Immature natural killer cell (primary cell): ENCODE measurements around the gene AP2A1. TPM values are rescaled to one million over a fixed set of nuclear protein-coding genes. Genes with fewer than 3 reads are reported as not detected.
"Not testable (repeated sequence)": the region's sequence is repeated elsewhere in the genome, so short reads cannot be mapped to it uniquely, and the experiment has no call there.

Experiments used
- DNase-seq, 3 donors: peaks; one replicate each; pipeline ENCODE4 v3.0.0; 2022; ENCODE audit warnings: mixed read lengths in 1 of 3
- H3K27ac Mint-ChIP-seq, 6 donors: one replicate each; pipeline ENCODE4 v1.8.0; 2020; ENCODE audit warnings: mixed read lengths in 6 of 6, mild to moderate bottlenecking in 5 of 6, inconsistent platforms in 4 of 6, moderate library complexity in 3 of 6
- H3K27me3 Mint-ChIP-seq, 3 donors: one replicate each; pipeline ENCODE4 v1.8.0; 2020 to 2021; ENCODE audit warnings: low read depth in 3 of 3, mild to moderate bottlenecking in 3 of 3, mixed read lengths in 3 of 3, moderate library complexity in 3 of 3, inconsistent platforms in 1 of 3
- H3K36me3 Mint-ChIP-seq, 3 donors: one replicate each; pipeline ENCODE4 v1.8.0; 2020; ENCODE audit warnings: mixed read lengths in 3 of 3, inconsistent platforms in 2 of 3, mild to moderate bottlenecking in 2 of 3
- H3K4me1 Mint-ChIP-seq, 2 donors: one replicate each; pipeline ENCODE4 v1.8.0; 2020; ENCODE audit warnings: inconsistent platforms in 2 of 2, mild to moderate bottlenecking in 2 of 2, mixed read lengths in 2 of 2, moderate library complexity in 1 of 2
- H3K4me3 Mint-ChIP-seq, 5 donors: one replicate each; pipeline ENCODE4 v1.8.0; 2020; ENCODE audit warnings: mild to moderate bottlenecking in 5 of 5, mixed read lengths in 5 of 5, inconsistent platforms in 3 of 5, moderate library complexity in 3 of 5
- H3K9me3 Mint-ChIP-seq, 6 donors: one replicate each; pipeline ENCODE4 v1.8.0; 2020; ENCODE audit warnings: mild to moderate bottlenecking in 6 of 6, mixed read lengths in 6 of 6, inconsistent platforms in 4 of 6, moderate library complexity in 3 of 6
- polyA plus RNA-seq, 3 donors: library from polyadenylated mRNA; unstranded; fragments of 300-500 nt; fragmentation: Illumina TruSeq; gene quantifications; one replicate each; pipeline ENCODE4 v1.2.3, GENCODE V29; 2021

The AP2A1 gene
- polyA plus RNA-seq, 3 donors from 2014 or later, result 6.4 to 27.7 (median 11.6) TPM

- H3K27ac Mint-ChIP-seq, result peak within 1 kb of the TSS; percentile 95 to 100 (median 99)
- H3K4me1 Mint-ChIP-seq, result peaks cover 33 to 56% of the 10 kb centered on the region in 2 donors
- peak; percentile 95 for DNase-seq
- H3K27me3 Mint-ChIP-seq, result peaks cover 17 to 22% (median 18%) of the 10 kb centered on the region in 3 donors
- H3K4me3 Mint-ChIP-seq, result peak within 1 kb of the TSS; percentile 93 to 99 (median 97)
- H3K9me3 Mint-ChIP-seq, result no peaks in the 10 kb centered on the region
- no peaks in the 10 kb centered on the region for H3K36me3 Mint-ChIP-seq
Observed at GRCh38 chr19:49812997-49813861, 46.4 kb downstream of the AP2A1 start, which contains the start of gene FUZ. FUZ (minus strand) TSS chr19:49813292; CDS start chr19:49813106, 186 bp downstream.

GRCh38 chr19:49814010-49814409 lies 47.2 kb downstream of the AP2A1 start:
- Mint-ChIP-seq H3K4me1 (peaks cover 36 to 58% of the 10 kb centered on the region in 2 donors), H3K27ac (peak overlapping the region; percentile 95 to 100 (median 99)), H3K4me3 (peak overlapping the region; percentile 46 to 99 (median 93)), H3K36me3 (no peaks in the 10 kb centered on the region), H3K9me3 (no peaks in the 10 kb centered on the region), H3K27me3 (peaks cover 17 to 27% (median 22%) of the 10 kb centered on the region in 3 donors)
- no peak for DNase-seq

GRCh38 chr19:49816590-49816989 lies 49.8 kb downstream of the AP2A1 start:
- Mint-ChIP-seq H3K4me3 (no peak overlapping the region), H3K36me3 (peaks cover 0 to 4% (median 0%) of the 10 kb centered on the region in 3 donors), H3K27me3 (peaks cover 20 to 28% (median 20%) of the 10 kb centered on the region in 3 donors), H3K27ac (peak overlapping the region in 4 of 6 donors; percentile 40 to 100 (median 82)), H3K9me3 (no peaks in the 10 kb centered on the region), H3K4me1 (peaks cover 36 to 62% of the 10 kb centered on the region in 2 donors)
- DNase-seq, result no peak

GRCh38 chr19:49817964-49818648 lies 51.3 kb downstream of the AP2A1 start, which contains the start of gene MED25:
MED25 (plus strand) TSS chr19:49818289; CDS start chr19:49818342, 53 bp downstream.
- no peaks in the 10 kb centered on the region for H3K9me3 Mint-ChIP-seq
- H3K27me3 Mint-ChIP-seq, result peaks cover 19 to 28% (median 19%) of the 10 kb centered on the region in 3 donors
- peak within 1 kb of the TSS; percentile 95 to 100 (median 100) for H3K27ac Mint-ChIP-seq
- H3K36me3 Mint-ChIP-seq, result peaks cover 0 to 4% (median under 1%) of the 10 kb centered on the region in 3 donors
- peak; percentile 91 to 94 (median 94) for DNase-seq
- H3K4me1 Mint-ChIP-seq, result peaks cover 34 to 50% of the 10 kb centered on the region in 2 donors
- H3K4me3 Mint-ChIP-seq, result peak within 1 kb of the TSS; percentile 96 to 99 (median 98)

- H3K9me3 Mint-ChIP-seq, result no peaks in the 10 kb centered on the region
- H3K36me3 Mint-ChIP-seq, result peaks cover 0 to 4% (median 4%) of the 10 kb centered on the region in 3 donors
- H3K4me3 Mint-ChIP-seq, result peak overlapping the region; percentile 96 to 99 (median 98)
- H3K27ac Mint-ChIP-seq, result peak overlapping the region; percentile 91 to 100 (median 100)
- no peak for DNase-seq
- H3K27me3 Mint-ChIP-seq, result peaks cover 14 to 23% (median 16%) of the 10 kb centered on the region in 3 donors
- peaks cover 29 to 43% of the 10 kb centered on the region in 2 donors for H3K4me1 Mint-ChIP-seq
Observed at GRCh38 chr19:49818649-49819370, 52.0 kb downstream of the AP2A1 start.

GRCh38 chr19:49819452-49820115 lies 52.8 kb downstream of the AP2A1 start:
- H3K27ac Mint-ChIP-seq, result peak overlapping the region; percentile 83 to 100 (median 94)
- peaks cover 14 to 20% (median 16%) of the 10 kb centered on the region in 3 donors for H3K27me3 Mint-ChIP-seq
- not testable (repeated sequence) for H3K9me3 Mint-ChIP-seq, DNase-seq, H3K36me3 Mint-ChIP-seq
- peaks cover 24 to 35% of the 10 kb centered on the region in 2 donors for H3K4me1 Mint-ChIP-seq
- H3K4me3 Mint-ChIP-seq, result peak overlapping the region; percentile 96 to 99 (median 98)

- H3K9me3 Mint-ChIP-seq, result no peaks in the 10 kb centered on the region
- H3K4me3 Mint-ChIP-seq, result peak overlapping the region in 4 of 5 donors; percentile 33 to 99 (median 79)
- peaks cover 23 to 33% of the 10 kb centered on the region in 2 donors for H3K4me1 Mint-ChIP-seq
- DNase-seq, result no peak
- H3K27me3 Mint-ChIP-seq, result peaks cover 14 to 20% (median 16%) of the 10 kb centered on the region in 3 donors
- H3K36me3 Mint-ChIP-seq, result peaks cover 0 to 4% (median 4%) of the 10 kb centered on the region in 3 donors
- H3K27ac Mint-ChIP-seq, result peak overlapping the region in 1 of 6 donors; percentile 81
Observed at GRCh38 chr19:49820125-49820524, 53.3 kb downstream of the AP2A1 start.

GRCh38 chr19:49823472-49823871 lies 56.7 kb downstream of the AP2A1 start:
- Mint-ChIP-seq H3K27ac (peak overlapping the region in 2 of 6 donors; percentile 3 to 30), H3K4me1 (peaks cover 15 to 17% of the 10 kb centered on the region in 2 donors)

GRCh38 chr19:49824662-49825061 lies 57.9 kb downstream of the AP2A1 start:
- Mint-ChIP-seq H3K27ac (no peak overlapping the region), H3K4me1 (peaks cover 5 to 6% of the 10 kb centered on the region in 2 donors), H3K36me3 (peaks cover 0 to 4% (median 4%) of the 10 kb centered on the region in 3 donors), H3K4me3 (no peak overlapping the region), H3K27me3 (no peaks in the 10 kb centered on the region), H3K9me3 (no peaks in the 10 kb centered on the region)
- no peak for DNase-seq

More at GRCh38 chr19:49823472-49823871, 56.7 kb downstream of the AP2A1 start:
- H3K4me3 Mint-ChIP-seq, result no peak overlapping the region
- DNase-seq, result no peak
- H3K9me3 Mint-ChIP-seq, result no peaks in the 10 kb centered on the region
- peaks cover 2 to 5% (median 3%) of the 10 kb centered on the region in 3 donors for H3K27me3 Mint-ChIP-seq
- peaks cover 0 to 4% (median 4%) of the 10 kb centered on the region in 3 donors for H3K36me3 Mint-ChIP-seq

GRCh38 chr19:49827034-49827433 lies 60.2 kb downstream of the AP2A1 start:
- Mint-ChIP-seq H3K4me3 (no peak overlapping the region), H3K36me3 (peaks cover 0 to 4% (median 0%) of the 10 kb centered on the region in 3 donors), H3K27ac (peak overlapping the region in 1 of 6 donors; percentile 17), H3K4me1 (peaks cover 0 to 2% of the 10 kb centered on the region in 2 donors), H3K9me3 (no peaks in the 10 kb centered on the region), H3K27me3 (peaks cover 0 to 2% (median 0%) of the 10 kb centered on the region in 3 donors)
- DNase-seq, result no peak

GRCh38 chr19:49829200-49829599 lies 62.4 kb downstream of the AP2A1 start:
- Mint-ChIP-seq H3K4me1 (peaks cover 0 to 2% of the 10 kb centered on the region in 2 donors), H3K27ac (no peak overlapping the region), H3K36me3 (peaks cover 8 to 15% (median 9%) of the 10 kb centered on the region in 3 donors), H3K4me3 (no peak overlapping the region), H3K27me3 (peaks cover 0 to 2% (median 0%) of the 10 kb centered on the region in 3 donors), H3K9me3 (no peaks in the 10 kb centered on the region)
- DNase-seq, result no peak

- Mint-ChIP-seq H3K36me3 (peaks cover 11 to 17% (median 11%) of the 10 kb centered on the region in 3 donors), H3K4me3 (no peak overlapping the region)
Observed at GRCh38 chr19:49829721-49830120, 62.9 kb downstream of the AP2A1 start.

More at GRCh38 chr19:49829721-49830120, 62.9 kb downstream of the AP2A1 start:
- H3K27ac Mint-ChIP-seq, result no peak overlapping the region
- peaks cover 0 to 2% of the 10 kb centered on the region in 2 donors for H3K4me1 Mint-ChIP-seq
- no peak for DNase-seq
- H3K9me3 Mint-ChIP-seq, result no peaks in the 10 kb centered on the region
- H3K27me3 Mint-ChIP-seq, result peaks cover 0 to 2% (median 0%) of the 10 kb centered on the region in 3 donors
